ENCODE results near the gene SLC22A2.

The SLC22A2 gene

GRCh38 chr6:160273196-160273595 lies 14.6 kb upstream of the SLC22A2 start:
- no peak for DNase-seq

DNA sequence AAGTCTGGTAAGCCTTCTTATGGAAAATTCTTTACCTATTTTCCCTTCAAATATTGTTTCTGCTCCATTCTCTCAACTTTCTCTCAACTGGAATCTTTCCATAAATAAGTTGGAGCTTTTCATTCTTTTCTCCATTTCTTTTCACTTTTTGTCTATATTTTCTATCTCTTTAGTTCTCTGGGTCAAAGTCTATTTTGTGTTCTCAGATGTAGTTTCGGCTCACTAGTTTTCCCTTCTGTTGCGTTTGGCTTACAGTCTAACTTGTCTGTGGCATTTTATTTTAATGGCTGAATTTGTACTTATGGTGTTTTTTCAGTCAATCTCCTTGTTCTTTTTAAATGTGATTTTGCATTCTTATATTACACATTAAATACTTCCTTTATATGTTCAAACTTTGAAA lies 14.1 kb upstream of the SLC22A2 start:
- no peak for DNase-seq

- no peak for DNase-seq
These were observed 11.7 kb upstream of the SLC22A2 start for GRCh38 chr6:160270347-160270746.

- no peak for DNase-seq
These were observed 11.2 kb upstream of the SLC22A2 start for GRCh38 chr6:160269771-160270170.

DNA sequence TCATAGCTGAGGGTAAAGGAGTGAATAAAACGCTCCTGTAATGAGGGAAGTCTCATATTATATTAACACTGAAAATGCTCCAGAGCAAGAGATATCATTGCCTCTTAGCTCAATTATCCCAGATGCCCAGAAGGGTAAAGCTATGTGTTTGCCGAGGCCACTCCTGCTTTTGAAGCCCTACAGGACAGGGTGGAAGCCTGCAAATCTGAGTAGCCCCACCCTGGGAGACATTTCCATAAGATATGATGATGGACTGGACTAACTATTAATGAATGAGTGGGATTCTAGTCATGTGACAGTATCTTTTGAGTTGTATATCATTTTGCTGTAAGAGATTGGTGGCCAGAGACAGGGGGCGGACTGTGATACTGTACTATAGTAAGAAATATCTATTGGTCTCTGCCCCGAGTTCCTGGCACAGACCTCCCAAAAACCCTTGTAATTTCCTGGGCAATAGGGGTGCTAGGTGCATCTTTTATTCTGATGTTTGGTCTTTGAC lies 10.5 kb upstream of the SLC22A2 start:
- no peak for DNase-seq

DNA sequence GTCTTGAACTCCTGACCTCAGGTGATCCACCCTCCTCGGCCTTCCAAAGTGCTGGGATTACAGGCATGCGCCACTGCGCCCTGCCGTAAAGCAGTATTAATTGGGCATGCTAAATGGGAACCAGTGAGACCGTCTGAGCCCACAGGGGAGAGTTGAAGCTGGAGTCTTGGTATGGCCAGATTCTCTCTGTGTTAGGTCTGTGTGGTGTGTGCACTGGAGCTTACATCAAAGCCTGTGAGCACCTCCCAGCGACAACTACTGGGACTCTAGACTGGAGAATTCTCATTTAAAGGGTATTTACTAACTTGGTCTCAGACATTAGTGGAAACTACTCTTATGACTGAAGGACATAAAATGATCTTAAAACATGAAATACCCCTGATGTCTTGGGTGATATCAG lies 8.5 kb upstream of the SLC22A2 start:
- DNase-seq = no peak

DNA sequence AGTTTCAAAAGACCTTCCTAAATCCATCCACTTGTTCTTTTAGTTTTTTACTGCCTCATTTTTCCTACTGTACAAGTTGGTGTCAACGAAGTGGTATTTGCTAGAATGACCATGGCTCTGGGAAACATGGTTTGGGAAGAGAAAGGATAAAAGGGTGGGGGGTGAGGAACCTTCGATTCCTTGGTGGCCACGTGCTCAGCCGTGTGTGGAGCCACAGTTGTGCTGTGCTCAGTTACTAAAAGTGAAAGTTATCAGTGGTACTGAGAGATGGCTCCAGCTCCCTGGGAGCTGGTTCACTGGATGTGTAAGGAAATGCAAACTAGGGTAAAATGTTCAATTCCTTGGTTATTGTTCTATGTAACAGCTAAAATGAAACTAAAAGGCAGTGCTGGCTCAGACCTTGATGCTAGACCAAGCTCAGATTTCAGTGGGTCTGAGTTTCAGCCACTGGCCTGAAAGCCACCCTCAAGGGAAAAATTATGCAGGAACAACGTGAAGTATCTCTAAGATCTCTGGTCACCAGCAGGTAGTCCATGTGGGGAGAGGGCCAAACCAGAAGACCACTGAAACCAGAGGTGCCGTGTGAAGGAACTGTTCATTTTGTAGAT lies 7.4 kb upstream of the SLC22A2 start:
- DNase-seq = no peak

GRCh38 chr6:160264061-160264612 lies 5.5 kb upstream of the SLC22A2 start:
- no peak for DNase-seq

DNA sequence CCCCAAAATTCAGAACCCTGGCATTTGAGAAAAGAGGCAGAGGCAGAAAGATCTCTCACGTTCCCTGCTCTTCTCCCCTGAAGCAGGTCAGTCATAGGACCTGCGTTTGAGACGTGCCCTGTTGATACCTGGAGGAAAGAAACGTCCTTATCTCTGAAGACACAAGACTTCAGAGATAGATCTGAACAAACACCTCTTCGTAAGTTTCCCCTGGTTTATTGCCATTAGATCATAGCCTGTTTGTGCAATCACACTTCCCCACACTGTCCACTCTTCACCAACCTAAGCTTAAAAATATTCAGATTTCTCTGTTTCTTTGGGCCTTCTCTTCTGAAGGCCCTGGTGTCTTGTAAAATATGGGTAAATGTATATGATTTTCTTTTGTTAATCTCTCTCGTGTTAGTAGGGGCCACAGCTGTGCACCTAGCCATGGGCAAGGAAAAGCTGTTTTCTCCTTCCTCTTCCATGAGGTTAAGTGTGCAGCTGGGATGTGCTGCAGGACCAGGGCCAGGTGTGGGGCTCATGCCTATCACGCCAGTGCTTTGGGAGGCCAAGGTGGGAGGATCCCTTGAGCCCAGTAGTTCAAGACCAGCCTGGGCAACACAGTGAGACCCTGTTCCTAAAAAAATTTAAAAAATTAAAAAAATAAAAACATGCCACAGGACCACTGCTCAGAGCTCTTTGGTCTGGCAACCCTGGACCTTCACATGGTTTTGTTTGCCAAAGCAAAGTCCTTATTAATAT lies 4.7 kb upstream of the SLC22A2 start:
- DNase-seq = no peak

GRCh38 chr6:160261991-160262680 lies 3.5 kb upstream of the SLC22A2 start:
- DNase-seq = no peak

DNA sequence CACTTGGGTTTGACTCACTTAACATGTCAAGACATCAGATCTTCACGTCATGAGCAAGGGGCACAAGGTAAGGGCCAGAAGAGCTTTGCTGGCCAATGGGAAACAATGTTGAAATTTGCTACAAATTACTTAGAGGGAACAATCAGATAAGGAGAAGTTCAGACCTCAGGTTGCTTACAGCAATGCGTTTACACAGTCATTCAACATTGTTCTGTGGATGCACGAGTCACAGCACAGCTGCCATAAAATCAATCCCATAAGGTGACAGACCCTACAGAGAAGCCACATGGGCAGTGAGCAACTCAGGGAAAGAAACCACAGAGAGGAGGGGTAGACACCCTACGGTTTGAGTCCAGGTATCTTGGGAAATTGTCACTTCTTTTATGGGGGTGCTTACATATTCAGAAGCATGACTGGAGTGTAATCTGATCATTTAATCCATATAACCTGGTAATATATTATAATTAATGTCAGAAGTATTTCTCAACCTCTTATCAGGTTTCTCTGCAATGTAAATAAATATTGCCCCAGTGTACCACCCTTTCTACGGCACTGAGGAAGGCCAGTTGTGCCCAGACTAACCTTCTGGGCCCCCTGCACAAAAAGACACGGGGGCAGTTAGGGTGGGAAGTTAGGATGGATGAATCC lies 2.3 kb upstream of the SLC22A2 start:
- DNase-seq = no peak

DNA sequence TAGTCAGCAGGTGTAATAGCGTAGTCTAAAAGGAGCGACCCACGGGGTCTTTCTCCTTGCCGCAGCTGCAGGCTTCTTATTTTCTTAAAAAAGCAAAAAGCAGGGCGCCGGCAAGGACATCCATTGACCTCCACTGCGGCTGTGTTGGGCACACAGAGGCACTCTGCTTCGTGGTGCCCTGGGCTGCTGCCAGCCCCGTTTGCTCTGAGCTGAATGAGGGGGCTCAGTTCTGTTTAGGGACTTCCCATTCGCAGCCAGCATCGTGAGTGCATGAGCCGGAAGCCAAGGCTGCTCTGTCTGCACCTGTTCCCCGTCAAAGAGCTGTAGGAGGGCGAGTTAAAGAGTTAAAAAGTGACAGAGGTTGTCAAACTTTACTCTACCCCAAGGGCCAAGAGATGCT lies 1.7 kb upstream of the SLC22A2 start:
- DNase-seq = no peak

DNA sequence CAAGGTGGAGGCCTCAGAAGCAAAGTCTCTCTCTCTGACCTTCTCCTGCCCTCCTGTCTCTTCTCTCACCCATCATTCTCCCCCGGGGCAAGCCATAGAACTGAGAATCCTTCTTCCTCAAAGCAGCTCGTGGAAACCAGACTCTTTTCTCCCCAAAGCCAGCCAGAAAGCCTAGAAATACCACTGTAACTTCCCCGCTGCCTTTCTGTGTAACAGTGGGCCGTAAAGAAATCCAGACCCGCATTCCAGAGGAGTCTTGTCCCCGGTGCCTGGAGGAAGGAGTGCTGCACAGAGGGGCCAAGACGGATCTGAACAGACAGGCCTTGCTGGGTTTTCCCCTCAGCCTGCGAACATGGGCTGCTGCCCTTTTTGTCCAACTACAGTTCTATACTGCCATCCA lies 977 bp upstream of the SLC22A2 start:
- DNase-seq = no peak

- no peak for DNase-seq
These were observed 463 bp upstream of the SLC22A2 start for GRCh38 chr6:160259143-160259425.

DNA sequence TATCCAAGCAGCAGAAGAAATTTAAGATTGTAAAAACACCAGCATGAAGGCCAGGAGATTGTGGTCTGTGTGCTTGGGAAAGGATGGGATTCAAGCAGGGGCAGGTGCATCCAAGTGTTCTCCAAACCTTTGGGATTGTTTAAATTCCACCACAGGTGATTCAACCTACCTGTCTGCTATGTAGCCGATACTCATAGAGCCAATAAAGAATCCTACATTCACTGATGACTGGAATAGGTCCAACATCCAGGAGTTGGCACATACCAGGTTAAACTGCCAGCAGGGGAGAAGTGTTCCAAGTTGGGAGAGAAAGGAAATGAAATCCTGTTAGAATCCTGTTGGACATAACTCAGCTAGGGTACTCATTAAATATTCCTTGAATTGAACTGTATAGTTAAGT lies 2.2 kb downstream of the SLC22A2 start:
- DNase-seq = no peak

DNA sequence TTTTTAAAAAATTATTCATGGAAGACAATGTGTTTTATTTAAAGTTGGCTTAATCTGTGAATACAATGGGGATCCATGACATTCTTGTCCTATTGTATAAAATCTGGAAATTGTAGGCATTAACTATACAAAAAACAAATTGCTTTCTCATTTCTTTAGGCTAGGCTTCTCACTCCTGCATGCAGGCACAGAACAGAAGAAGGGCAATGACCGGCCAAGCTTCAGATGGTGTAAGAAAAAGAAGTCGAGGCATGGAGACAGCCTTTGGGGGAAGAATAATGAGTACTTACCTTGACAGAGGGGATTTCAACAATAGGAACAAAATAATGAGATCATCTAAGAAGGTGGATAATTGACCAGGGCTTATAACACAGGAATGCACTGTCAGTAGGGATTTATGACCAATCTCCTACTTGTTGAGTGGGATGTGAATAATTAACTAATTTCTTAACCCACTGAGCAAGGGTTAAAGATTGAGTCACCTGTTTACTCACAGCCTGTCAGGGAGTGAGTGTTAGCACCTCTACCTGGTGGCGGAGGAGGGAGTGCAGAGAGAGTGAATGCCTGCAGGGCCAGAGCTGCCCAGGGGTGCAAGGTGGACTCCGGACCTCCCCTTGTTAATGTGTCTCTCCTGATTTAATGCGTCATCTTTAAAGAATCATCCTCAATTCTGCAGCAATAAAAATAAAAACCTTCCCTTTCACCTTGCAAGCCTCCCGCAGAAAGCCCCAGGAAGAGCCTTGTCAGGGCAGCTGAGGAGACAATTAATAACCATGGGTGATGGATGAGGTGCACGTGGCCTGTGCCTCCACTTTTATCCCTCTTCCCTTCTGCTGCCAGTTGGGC lies 3.9 kb downstream of the SLC22A2 start:
- no peak for DNase-seq

DNA sequence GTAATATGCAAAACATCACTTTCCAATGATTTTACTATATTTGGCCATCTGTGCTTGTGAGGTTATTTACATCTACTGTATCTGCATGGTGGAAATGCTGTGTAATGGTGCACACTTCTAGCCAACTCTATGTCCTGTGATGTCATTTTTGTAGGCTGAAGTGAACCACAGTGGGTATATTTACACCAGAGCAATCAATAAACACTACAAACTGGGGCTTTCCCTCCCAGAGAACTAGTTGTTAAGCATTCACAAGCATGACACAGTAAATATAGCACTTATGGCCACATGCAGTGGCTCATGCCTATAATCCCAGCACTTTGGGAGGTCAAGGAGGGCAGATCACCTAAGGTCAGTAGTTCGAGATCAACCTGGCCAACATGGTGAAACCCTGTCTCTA lies 4.9 kb downstream of the SLC22A2 start:
- no peak for DNase-seq

DNA sequence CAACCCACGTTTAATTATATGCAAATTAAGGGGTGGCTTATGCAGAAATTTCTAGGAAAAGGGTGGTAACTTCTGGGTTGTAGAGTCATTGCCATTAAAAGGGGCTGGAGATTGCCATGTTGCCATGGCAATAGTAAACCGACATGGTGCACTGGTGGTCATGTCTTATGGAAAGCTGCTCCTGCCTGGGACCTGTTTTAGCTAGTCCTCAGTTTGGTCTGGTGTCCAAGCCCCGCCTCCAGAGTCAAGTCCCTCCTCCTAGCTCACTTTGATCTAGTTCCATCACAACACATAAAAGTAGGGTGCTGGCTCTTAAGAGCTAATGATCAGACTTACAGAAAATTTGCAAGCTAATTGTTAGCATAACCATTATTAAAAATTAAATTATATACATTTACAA lies 5.3 kb downstream of the SLC22A2 start:
- no peak for DNase-seq

DNA sequence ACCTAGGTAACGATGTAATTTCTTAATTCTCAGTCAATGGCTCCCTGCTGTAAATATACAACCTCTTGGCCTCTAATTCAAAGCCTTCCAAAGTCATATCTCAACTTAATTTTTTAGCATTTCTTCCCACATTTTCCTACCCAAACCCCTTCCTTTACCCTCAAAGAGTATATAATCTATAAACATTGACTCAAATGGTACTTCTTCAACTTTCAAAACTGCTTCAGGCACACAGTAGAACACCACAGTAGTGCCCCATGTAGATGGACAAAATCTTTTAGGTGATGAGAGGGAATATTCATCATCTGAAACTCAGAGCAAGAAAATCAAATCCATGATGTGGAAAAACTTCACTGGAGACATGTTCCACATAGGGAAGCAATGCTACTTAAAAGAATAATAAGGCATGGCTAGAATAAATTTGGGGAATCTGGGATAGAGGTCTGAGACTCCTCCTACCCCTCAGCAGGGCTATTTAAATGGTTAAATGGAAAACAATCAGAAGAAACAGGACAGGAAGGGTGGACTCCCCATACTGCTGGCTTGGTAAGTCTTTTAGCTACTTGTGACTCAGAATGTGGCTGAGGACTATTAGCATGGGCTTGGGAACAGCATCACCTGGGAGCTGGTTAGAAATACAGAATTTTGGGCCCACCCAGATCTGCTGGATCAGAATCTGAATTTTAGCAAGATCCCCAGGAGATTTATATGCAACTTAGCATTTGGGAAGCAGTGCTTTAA lies 6.4 kb downstream of the SLC22A2 start:
- DNase-seq = no peak

DNA sequence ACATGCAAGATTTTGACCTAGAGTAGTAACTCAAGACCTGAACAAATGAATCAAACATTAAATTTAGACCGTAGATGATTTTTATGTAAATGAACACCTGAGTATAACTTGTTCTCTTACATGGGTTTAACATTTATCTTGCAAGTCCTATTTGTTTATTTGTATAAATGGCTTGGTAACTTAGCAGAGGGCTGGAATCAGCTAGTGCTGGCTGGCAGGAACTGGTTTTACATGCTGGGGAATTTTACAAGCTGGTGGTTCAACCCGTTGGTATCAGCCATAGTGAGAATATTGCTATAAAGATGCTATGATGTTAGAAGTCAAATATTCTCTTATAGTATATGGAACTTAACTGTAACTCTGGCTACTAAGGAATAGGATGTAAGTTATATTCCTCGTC lies 8.9 kb downstream of the SLC22A2 start:
- DNase-seq = no peak

DNA sequence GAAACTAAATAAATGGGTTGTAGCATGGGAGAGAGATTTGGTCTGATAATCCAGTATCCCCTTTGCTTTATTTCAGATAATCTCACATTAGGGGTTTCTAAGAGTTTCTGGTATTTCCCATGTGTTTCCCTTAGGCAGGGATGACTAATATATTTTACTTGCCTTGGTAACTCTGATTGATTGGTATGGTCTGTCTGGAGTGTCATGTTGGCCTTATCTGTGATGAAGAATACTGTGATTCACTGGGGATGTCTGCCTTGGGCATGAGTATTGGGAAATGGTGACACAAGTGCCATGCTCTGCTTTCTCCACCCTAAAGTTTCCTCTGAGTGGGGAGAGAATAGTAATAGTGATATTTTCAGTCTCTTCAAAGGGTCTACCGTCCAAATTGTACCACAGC lies 10.1 kb downstream of the SLC22A2 start:
- DNase-seq = no peak

GRCh38 chr6:160247457-160247883 lies 11.2 kb downstream of the SLC22A2 start:
- no peak for DNase-seq
